Tibial artery (tissue), 4 donors: Measurements from ENCODE around the gene ACAD11.

Source experiments
- DNase-seq, 2 donors: peaks; one replicate each; pipeline ENCODE4 v3.0.0-alpha.2; 2019
- H3K27ac ChIP-seq, 2 donors: fragments of 200-600 bp; sonication (generic) in 1 of 2; 1 replicate in 1 of 2; 2 replicates in 1 of 2; pipeline ENCODE4 v1.5.1; 2018 to 2019; ENCODE audit warnings: mild to moderate bottlenecking in 1 of 2
- H3K27me3 ChIP-seq, 2 donors: fragments of 200-600 bp; sonication (generic) in 1 of 2; one replicate each; pipeline versions ENCODE4 v1.5.1 to v1.6.0; 2016 to 2019
- H3K36me3 ChIP-seq, 3 donors: fragments of 200-600 bp; sonication (generic) in 2 of 3; one replicate each; pipeline ENCODE4 v1.5.1; 2016 to 2019; ENCODE audit warnings: mild to moderate bottlenecking in 2 of 3
- H3K4me1 ChIP-seq, 4 donors: fragments of 200-600 bp; sonication (generic) in 2 of 4; 1 replicate in 3 of 4; 2 replicates in 1 of 4; pipeline ENCODE4 v1.5.1; 2016 to 2019
- H3K4me3 ChIP-seq, 2 donors: fragments of 200-600 bp; sonication (generic) in 1 of 2; 1 replicate in 1 of 2; 2 replicates in 1 of 2; pipeline ENCODE4 v1.5.1; 2018 to 2019; ENCODE audit warnings: mild to moderate bottlenecking in 2 of 2
- H3K9me3 ChIP-seq, 3 donors: fragments of 200-600 bp; sonication (generic) in 1 of 3; one replicate each; pipeline ENCODE4 v1.5.1; 2016 to 2019
- CTCF ChIP-seq, 2 experiments: fragments of 200-600 bp in 1 of 2; fragments of 450-650 bp in 1 of 2; IDR thresholded peaks; one replicate each; pipeline ENCODE4 v1.5.1; 2017 to 2019; ENCODE audit warnings: antibody characterized with exemption in 2 of 2, mild to moderate bottlenecking in 1 of 2, moderate library complexity in 1 of 2
- intact Hi-C: fragments of 100-400 bp; cut with DNase I; formaldehyde crosslinking; loops from one replicate; pipeline ENCODE4 v1.15.0; 2023; ENCODE audit warnings: low total_unique reads

Gene ACAD11

GRCh38 chr3:132522353-132522752 lies 137.3 kb downstream of the ACAD11 start:
- no peak overlapping the region for H3K4me3 ChIP-seq
- H3K9me3 ChIP-seq: no peaks in the 10 kb centered on the region
- H3K27me3 ChIP-seq: no peaks in the 10 kb centered on the region
- intact Hi-C loops: no loop called here
- no peak overlapping the region for H3K27ac ChIP-seq
- no peak for DNase-seq
- peaks cover 72 to 92% (median 75%) of the 10 kb centered on the region in 3 donors for H3K36me3 ChIP-seq
- TF ChIP-seq CTCF (IDR thresholded peaks at IDR 0.05): no peak
- H3K4me1 ChIP-seq: no peaks in the 10 kb centered on the region

GRCh38 chr3:132521901-132522300 lies 137.7 kb downstream of the ACAD11 start:
- TF ChIP-seq CTCF (IDR thresholded peaks at IDR 0.05): no peak
- Histone ChIP-seq H3K4me1 (no peaks in the 10 kb centered on the region), H3K27ac (no peak overlapping the region), H3K9me3 (no peaks in the 10 kb centered on the region), H3K36me3 (peaks cover 74 to 92% (median 75%) of the 10 kb centered on the region in 3 donors), H3K4me3 (no peak overlapping the region), H3K27me3 (no peaks in the 10 kb centered on the region)
- DNase-seq: no peak
- intact Hi-C loops: no loop called here

GRCh38 chr3:132519914-132520313 lies 139.7 kb downstream of the ACAD11 start:
- no peak overlapping the region for H3K4me3 ChIP-seq
- H3K36me3 ChIP-seq: peaks cover 65 to 90% (median 75%) of the 10 kb centered on the region in 3 donors
- no peak for DNase-seq
- no peak overlapping the region for H3K27ac ChIP-seq
- TF ChIP-seq CTCF (IDR thresholded peaks at IDR 0.05): no peak
- H3K27me3 ChIP-seq: no peaks in the 10 kb centered on the region
- no peaks in the 10 kb centered on the region for H3K9me3 ChIP-seq
- intact Hi-C loops: no loop called here
- no peaks in the 10 kb centered on the region for H3K4me1 ChIP-seq

- TF ChIP-seq CTCF (IDR thresholded peaks at IDR 0.05): no peak
- intact Hi-C loops: no loop called here
- Histone ChIP-seq H3K4me3 (no peak overlapping the region), H3K27ac (no peak overlapping the region), H3K9me3 (no peaks in the 10 kb centered on the region), H3K27me3 (no peaks in the 10 kb centered on the region), H3K36me3 (peaks cover 64 to 87% (median 77%) of the 10 kb centered on the region in 3 donors), H3K4me1 (no peaks in the 10 kb centered on the region)
- DNase-seq: no peak
These were observed 142.3 kb downstream of the ACAD11 start for GRCh38 chr3:132517311-132517710.

- Histone ChIP-seq H3K9me3 (no peaks in the 10 kb centered on the region), H3K27ac (no peak overlapping the region), H3K4me3 (no peak overlapping the region), H3K36me3 (peaks cover 70 to 96% (median 83%) of the 10 kb centered on the region in 3 donors), H3K27me3 (no peaks in the 10 kb centered on the region), H3K4me1 (no peaks in the 10 kb centered on the region)
- TF ChIP-seq CTCF (IDR thresholded peaks at IDR 0.05): no peak
- intact Hi-C loops: no loop called here
- no peak for DNase-seq
These were observed 146.6 kb downstream of the ACAD11 start for GRCh38 chr3:132513057-132513456.

GRCh38 chr3:132509506-132509905 lies 150.1 kb downstream of the ACAD11 start:
- peaks cover 60 to 83% (median 83%) of the 10 kb centered on the region in 3 donors for H3K36me3 ChIP-seq

More at GRCh38 chr3:132509506-132509905, 150.1 kb downstream of the ACAD11 start:
- Histone ChIP-seq H3K4me1 (no peaks in the 10 kb centered on the region), H3K27ac (no peak overlapping the region), H3K4me3 (no peak overlapping the region), H3K27me3 (no peaks in the 10 kb centered on the region), H3K9me3 (no peaks in the 10 kb centered on the region)
- no peak for DNase-seq
- intact Hi-C loops: no loop called here
- no peak for TF ChIP-seq CTCF (IDR thresholded peaks at IDR 0.05)
